C4-2B (cell line): ENCODE data around the gene KAT8.

Experiments used
- H3K27ac ChIP-seq: fragments of 450-650 bp; 2 replicates; pipeline ENCODE4 v1.5.1; 2017
- CTCF ChIP-seq: fragments of 450-650 bp; conservative IDR thresholded peaks from 2 replicates; pipeline ENCODE4 v1.5.1; 2017; ENCODE audit warnings: mild to moderate bottlenecking
- ZFX ChIP-seq: fragments of 450-650 bp; IDR thresholded peaks from 2 replicates; pipeline ENCODE4 v1.6.1; 2017

Gene KAT8

GRCh38 chr16:31081428-31082351 is 35.8 kb upstream of the KAT8 start:
- H3K27ac ChIP-seq: no peak overlapping the region
- TF ChIP-seq ZFX: no peak
- TF ChIP-seq CTCF: no peak

GRCh38 chr16:31082368-31083045 is 35.0 kb upstream of the KAT8 start:
- TF ChIP-seq ZFX: no peak
- no peak for TF ChIP-seq CTCF
- no peak overlapping the region for H3K27ac ChIP-seq

GRCh38 chr16:31083081-31083480 is 34.4 kb upstream of the KAT8 start:
- TF ChIP-seq CTCF (no peak), ZFX (no peak)
- H3K27ac ChIP-seq: no peak overlapping the region

- TF ChIP-seq CTCF (no peak), ZFX (no peak)
- H3K27ac ChIP-seq: no peak overlapping the region
These were observed 33.9 kb upstream of the KAT8 start for GRCh38 chr16:31083556-31083955.

GRCh38 chr16:31083981-31084380 is 33.5 kb upstream of the KAT8 start:
- no peak overlapping the region for H3K27ac ChIP-seq
- TF ChIP-seq ZFX (no peak), CTCF (no peak)

- TF ChIP-seq ZFX (no peak), CTCF (no peak)
- H3K27ac ChIP-seq: no peak overlapping the region
These were observed 32.7 kb upstream of the KAT8 start for GRCh38 chr16:31084584-31085302.
